PFSK-1 (cell line): Measurements from ENCODE around the gene NALCN.

Source experiments
- POLR2AphosphoS5 ChIP-seq: IDR thresholded peaks from 2 replicates; pipeline ENCODE4 v1.6.1; 2012; ENCODE audit warnings: low read depth, mild to moderate bottlenecking, control low read depth, low read length, moderate library complexity
- TAF1 ChIP-seq: IDR thresholded peaks from 2 replicates; pipeline ENCODE4 v1.6.1; 2012; ENCODE audit warnings: low read length, control low read depth, borderline replicate concordance; ENCODE audit not compliant: insufficient read depth
- TF ChIP-seq, protein P1 (sequence below), 2 experiments: IDR thresholded peaks; 2 replicates each; pipeline versions ENCODE4 v1.6.1 to v1.8.0; 2011 to 2012; ENCODE audit warnings: low read depth in 2 of 2, low read length in 2 of 2, control low read depth in 1 of 2, inconsistent platforms in 1 of 2, mild to moderate bottlenecking in 1 of 2, moderate library complexity in 1 of 2; ENCODE audit not compliant: insufficient read depth in 1 of 2

DNA sequence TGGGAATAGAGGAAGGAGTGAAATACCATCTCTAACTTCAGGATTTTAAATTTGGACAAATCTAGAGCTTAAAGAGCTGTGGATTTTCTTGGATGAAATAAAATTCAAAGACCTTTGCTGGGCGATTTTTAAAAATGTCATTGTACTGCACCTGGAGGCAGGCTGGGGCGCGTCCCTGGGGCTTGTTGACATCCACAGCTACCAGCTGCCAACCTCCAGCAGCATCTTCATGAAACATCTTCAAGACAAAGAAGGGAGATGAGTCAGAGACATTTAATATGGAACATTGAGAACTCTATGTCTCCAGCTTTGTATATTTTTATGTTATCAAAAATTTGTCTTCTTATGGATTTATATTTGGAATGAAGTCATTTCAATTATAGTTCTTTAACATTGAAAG lies 132.5 kb downstream of the NALCN start:
- TF ChIP-seq POLR2AphosphoS5 (no peak), TAF1 (no peak)
- TF ChIP-seq, protein P1, sequence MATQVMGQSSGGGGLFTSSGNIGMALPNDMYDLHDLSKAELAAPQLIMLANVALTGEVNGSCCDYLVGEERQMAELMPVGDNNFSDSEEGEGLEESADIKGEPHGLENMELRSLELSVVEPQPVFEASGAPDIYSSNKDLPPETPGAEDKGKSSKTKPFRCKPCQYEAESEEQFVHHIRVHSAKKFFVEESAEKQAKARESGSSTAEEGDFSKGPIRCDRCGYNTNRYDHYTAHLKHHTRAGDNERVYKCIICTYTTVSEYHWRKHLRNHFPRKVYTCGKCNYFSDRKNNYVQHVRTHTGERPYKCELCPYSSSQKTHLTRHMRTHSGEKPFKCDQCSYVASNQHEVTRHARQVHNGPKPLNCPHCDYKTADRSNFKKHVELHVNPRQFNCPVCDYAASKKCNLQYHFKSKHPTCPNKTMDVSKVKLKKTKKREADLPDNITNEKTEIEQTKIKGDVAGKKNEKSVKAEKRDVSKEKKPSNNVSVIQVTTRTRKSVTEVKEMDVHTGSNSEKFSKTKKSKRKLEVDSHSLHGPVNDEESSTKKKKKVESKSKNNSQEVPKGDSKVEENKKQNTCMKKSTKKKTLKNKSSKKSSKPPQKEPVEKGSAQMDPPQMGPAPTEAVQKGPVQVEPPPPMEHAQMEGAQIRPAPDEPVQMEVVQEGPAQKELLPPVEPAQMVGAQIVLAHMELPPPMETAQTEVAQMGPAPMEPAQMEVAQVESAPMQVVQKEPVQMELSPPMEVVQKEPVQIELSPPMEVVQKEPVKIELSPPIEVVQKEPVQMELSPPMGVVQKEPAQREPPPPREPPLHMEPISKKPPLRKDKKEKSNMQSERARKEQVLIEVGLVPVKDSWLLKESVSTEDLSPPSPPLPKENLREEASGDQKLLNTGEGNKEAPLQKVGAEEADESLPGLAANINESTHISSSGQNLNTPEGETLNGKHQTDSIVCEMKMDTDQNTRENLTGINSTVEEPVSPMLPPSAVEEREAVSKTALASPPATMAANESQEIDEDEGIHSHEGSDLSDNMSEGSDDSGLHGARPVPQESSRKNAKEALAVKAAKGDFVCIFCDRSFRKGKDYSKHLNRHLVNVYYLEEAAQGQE (IDR thresholded peaks at IDR 0.05; ENCODE audit: insufficient read depth in 1 of 2, low read depth in 2 of 2, low read length in 2 of 2), result no peak
